H1 (cell line): ENCODE results near the gene MIB1. TPM values are rescaled to one million over a fixed set of nuclear protein-coding genes. Genes with fewer than 3 reads are reported as not detected.

Source experiments
- GABPA ChIP-seq: IDR thresholded peaks from 2 replicates; pipeline ENCODE4 v1.6.1; 2011; ENCODE audit warnings: mild to moderate bottlenecking, low read length, moderate library complexity, borderline replicate concordance; ENCODE audit not compliant: insufficient read depth
- SUZ12 ChIP-seq: fragments of 200-600 bp; sonication (generic); IDR thresholded peaks from 2 replicates; pipeline ENCODE4 v1.6.1; 2012; ENCODE audit warnings: mild to moderate bottlenecking, inconsistent platforms, low read length, moderate library complexity, mixed read lengths
- polyA plus RNA-seq, 7 experiments: library from polyadenylated mRNA; depleted of rRNA in 3 of 7; stranded (reverse) in 5 of 7; unstranded in 2 of 7; fragments of >200 nt in 5 of 7; fragments of 200-250 nt in 2 of 7; gene quantifications; 1 replicate in 5 of 7; 2 replicates in 1 of 7; 4 replicates in 1 of 7; pipeline versions ENCODE4 v1.2.1 to v1.2.3, GENCODE V29; 2011 to 2013; ENCODE audit warnings: missing spikeins in 2 of 7, mixed read lengths in 2 of 7
- total RNA-seq: library from RNA; stranded (reverse); fragmentation: NEBNext Ultra II Directional; extraction: Animal tissue kit (Norgen Biotek cat#: 25700); gene quantifications from 2 replicates; pipeline ENCODE4 v1.2.1, GENCODE V29; 2021
- TF ChIP-seq, protein P1 (sequence below): IDR thresholded peaks from 2 replicates; pipeline ENCODE4 v1.6.1; 2011; ENCODE audit warnings: low read length, improper control_type of control experiment

Gene MIB1
- total and polyA plus RNA-seq, 2 of the 8 experiments (the other 6 are each of a cell fraction or from before 2014, with no cell fraction given) = 8.2 to 60.3 TPM

DNA sequence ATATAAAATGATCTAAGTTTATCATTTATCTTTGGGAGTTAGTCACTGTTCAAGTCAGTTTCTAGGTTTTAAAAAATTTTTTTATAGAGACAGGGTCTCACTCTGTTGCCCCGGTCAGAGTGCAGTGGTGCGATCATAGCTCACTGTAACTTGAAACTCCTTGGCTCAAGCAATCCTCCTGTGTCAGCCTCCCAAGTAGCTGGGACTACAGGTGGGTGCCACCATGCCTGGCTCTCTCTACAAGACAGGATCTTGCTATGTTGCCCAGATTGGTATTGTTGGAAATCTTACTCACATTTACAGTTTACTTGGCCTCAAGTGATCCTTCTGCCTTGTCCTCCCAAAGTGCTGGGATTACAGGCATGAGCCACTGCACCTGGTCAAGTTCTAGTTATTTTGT is 74.5 kb downstream of the MIB1 start (continued):
- TF ChIP-seq, protein P1, sequence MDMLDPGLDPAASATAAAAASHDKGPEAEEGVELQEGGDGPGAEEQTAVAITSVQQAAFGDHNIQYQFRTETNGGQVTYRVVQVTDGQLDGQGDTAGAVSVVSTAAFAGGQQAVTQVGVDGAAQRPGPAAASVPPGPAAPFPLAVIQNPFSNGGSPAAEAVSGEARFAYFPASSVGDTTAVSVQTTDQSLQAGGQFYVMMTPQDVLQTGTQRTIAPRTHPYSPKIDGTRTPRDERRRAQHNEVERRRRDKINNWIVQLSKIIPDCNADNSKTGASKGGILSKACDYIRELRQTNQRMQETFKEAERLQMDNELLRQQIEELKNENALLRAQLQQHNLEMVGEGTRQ = no peak
- TF ChIP-seq GABPA = no peak
- TF ChIP-seq SUZ12 = no peak
- TF ChIP-seq, all 59 proteins: peak for 0
